DND-41 (cell line): ENCODE results near the gene RALGPS1.

Experiments
- ATAC-seq: fragments of 200-7000 bp; cut with Tn5 transposase; 3 replicates; pipeline ENCODE4 v1.9.1; 2021; ENCODE audit warnings: low read depth; ENCODE audit not compliant: insufficient read depth
- DNase-seq: peaks from one replicate; pipeline ENCODE4 v3.0.0-alpha.2; 2020
- H2AFZ ChIP-seq: 2 replicates; pipeline ENCODE4 v1.6.0; 2012; ENCODE audit warnings: low read depth, low read length
- H3K27ac ChIP-seq: 2 replicates; pipeline ENCODE4 v1.5.1; 2012; ENCODE audit warnings: low read length, inconsistent platforms
- H3K27me3 ChIP-seq: fragments of 200-600 bp; sonication (generic); 2 replicates; pipeline ENCODE4 v1.6.0; 2012; ENCODE audit warnings: low read length, mild to moderate bottlenecking, inconsistent platforms; ENCODE audit not compliant: insufficient read depth, poor library complexity
- H3K36me3 ChIP-seq: 2 replicates; pipeline ENCODE4 v1.5.1; 2012; ENCODE audit warnings: low read length, inconsistent platforms; ENCODE audit not compliant: insufficient read depth
- H3K4me1 ChIP-seq: 2 replicates; pipeline ENCODE4 v1.5.1; 2012; ENCODE audit warnings: mild to moderate bottlenecking, low read length; ENCODE audit not compliant: insufficient read depth
- H3K4me2 ChIP-seq: 2 replicates; pipeline ENCODE4 v1.6.0; 2012; ENCODE audit warnings: mild to moderate bottlenecking, moderate library complexity, low read length, inconsistent platforms; ENCODE audit not compliant: insufficient read depth
- H3K4me3 ChIP-seq, 2 experiments: fragments of 200-600 bp in 1 of 2; shearing (Covaris generic) in 1 of 2; 2 replicates each; pipeline ENCODE4 v1.5.1; 2012 to 2016; ENCODE audit warnings: inconsistent platforms in 2 of 2, low read length in 2 of 2, mild to moderate bottlenecking in 2 of 2, low read depth in 1 of 2, moderate library complexity in 1 of 2
- H3K79me2 ChIP-seq: 2 replicates; pipeline ENCODE4 v1.6.0; 2012; ENCODE audit warnings: low read length, inconsistent platforms; ENCODE audit not compliant: insufficient read depth
- H3K9ac ChIP-seq: 2 replicates; pipeline ENCODE4 v1.6.0; 2012; ENCODE audit warnings: low read depth, mild to moderate bottlenecking, inconsistent platforms, low read length, moderate library complexity
- H3K9me3 ChIP-seq: 2 replicates; pipeline ENCODE4 v1.5.1; 2012; ENCODE audit warnings: low read length, moderate library complexity, mild to moderate bottlenecking, inconsistent platforms; ENCODE audit not compliant: insufficient read depth, severe bottlenecking
- H4K20me1 ChIP-seq: 2 replicates; pipeline ENCODE4 v1.6.0; 2012; ENCODE audit warnings: low read length; ENCODE audit not compliant: insufficient read depth
- EZH2 ChIP-seq: IDR thresholded peaks from 3 replicates; pipeline ENCODE4 v1.6.1; 2012; ENCODE audit warnings: borderline replicate concordance, low read depth, mild to moderate bottlenecking, moderate library complexity, low read length, inconsistent platforms; ENCODE audit not compliant: severe bottlenecking
- TF ChIP-seq, protein P1 (sequence below): IDR thresholded peaks from 2 replicates; pipeline ENCODE4 v1.5.1; 2012; ENCODE audit warnings: borderline replicate concordance, low read length, moderate library complexity, mild to moderate bottlenecking; ENCODE audit not compliant: poor library complexity, severe bottlenecking; ENCODE audit errors: extremely low read depth

The RALGPS1 gene

DNA sequence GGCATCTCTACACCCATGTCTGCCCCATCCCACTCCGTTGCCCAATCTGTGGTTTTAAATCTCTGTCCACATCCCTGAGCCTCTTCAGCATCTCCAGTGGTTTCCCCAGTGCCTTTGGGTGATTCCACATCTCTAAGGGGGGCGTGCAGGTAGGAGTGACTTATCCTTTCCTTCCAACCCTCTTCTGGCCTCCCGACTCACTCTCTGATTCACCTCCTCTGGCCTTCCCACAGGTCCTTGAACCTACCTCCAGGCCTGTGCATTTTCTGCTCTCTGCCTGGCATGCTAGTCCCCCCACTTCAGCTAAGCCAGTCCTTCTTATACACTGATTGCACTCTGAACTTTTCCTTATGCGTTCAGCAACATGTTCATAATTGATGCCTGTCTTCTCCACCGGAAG, 99.0 kb downstream of the RALGPS1 start:
- Histone ChIP-seq H3K79me2 (no peaks in the 10 kb centered on the region), H3K4me1 (no peaks in the 10 kb centered on the region), H3K9ac (no peak overlapping the region), H3K9me3 (no peaks in the 10 kb centered on the region), H2AFZ (no peak overlapping the region), H3K4me2 (no peak overlapping the region), H3K27ac (no peak overlapping the region), H3K4me3 (no peak overlapping the region), H3K36me3 (no peaks in the 10 kb centered on the region), H4K20me1 (peaks cover 20% of the 10 kb centered on the region; the same call in 1 of the 2 replicates), H3K27me3 (peaks cover 56% of the 10 kb centered on the region)
- TF ChIP-seq, protein P1, sequence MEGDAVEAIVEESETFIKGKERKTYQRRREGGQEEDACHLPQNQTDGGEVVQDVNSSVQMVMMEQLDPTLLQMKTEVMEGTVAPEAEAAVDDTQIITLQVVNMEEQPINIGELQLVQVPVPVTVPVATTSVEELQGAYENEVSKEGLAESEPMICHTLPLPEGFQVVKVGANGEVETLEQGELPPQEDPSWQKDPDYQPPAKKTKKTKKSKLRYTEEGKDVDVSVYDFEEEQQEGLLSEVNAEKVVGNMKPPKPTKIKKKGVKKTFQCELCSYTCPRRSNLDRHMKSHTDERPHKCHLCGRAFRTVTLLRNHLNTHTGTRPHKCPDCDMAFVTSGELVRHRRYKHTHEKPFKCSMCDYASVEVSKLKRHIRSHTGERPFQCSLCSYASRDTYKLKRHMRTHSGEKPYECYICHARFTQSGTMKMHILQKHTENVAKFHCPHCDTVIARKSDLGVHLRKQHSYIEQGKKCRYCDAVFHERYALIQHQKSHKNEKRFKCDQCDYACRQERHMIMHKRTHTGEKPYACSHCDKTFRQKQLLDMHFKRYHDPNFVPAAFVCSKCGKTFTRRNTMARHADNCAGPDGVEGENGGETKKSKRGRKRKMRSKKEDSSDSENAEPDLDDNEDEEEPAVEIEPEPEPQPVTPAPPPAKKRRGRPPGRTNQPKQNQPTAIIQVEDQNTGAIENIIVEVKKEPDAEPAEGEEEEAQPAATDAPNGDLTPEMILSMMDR, result no peak
- no peak for TF ChIP-seq EZH2
- DNase-seq, result no peak
- no peak for ATAC-seq

- Histone ChIP-seq H3K79me2 (no peaks in the 10 kb centered on the region), H3K4me1 (no peaks in the 10 kb centered on the region), H3K27me3 (peaks cover 52% of the 10 kb centered on the region), H3K9me3 (no peaks in the 10 kb centered on the region), H3K9ac (no peak overlapping the region), H3K36me3 (no peaks in the 10 kb centered on the region), H3K4me3 (no peak overlapping the region), H4K20me1 (peaks cover 20% of the 10 kb centered on the region; the same call in 1 of the 2 replicates), H3K4me2 (no peak overlapping the region), H2AFZ (no peak overlapping the region), H3K27ac (no peak overlapping the region)
- ATAC-seq (no peak), DNase-seq (no peak)
- TF ChIP-seq, protein P1, result no peak
- TF ChIP-seq EZH2, result no peak
Measured at GRCh38 chr9:127014216-127014909, 99.8 kb downstream of the RALGPS1 start.

DNA sequence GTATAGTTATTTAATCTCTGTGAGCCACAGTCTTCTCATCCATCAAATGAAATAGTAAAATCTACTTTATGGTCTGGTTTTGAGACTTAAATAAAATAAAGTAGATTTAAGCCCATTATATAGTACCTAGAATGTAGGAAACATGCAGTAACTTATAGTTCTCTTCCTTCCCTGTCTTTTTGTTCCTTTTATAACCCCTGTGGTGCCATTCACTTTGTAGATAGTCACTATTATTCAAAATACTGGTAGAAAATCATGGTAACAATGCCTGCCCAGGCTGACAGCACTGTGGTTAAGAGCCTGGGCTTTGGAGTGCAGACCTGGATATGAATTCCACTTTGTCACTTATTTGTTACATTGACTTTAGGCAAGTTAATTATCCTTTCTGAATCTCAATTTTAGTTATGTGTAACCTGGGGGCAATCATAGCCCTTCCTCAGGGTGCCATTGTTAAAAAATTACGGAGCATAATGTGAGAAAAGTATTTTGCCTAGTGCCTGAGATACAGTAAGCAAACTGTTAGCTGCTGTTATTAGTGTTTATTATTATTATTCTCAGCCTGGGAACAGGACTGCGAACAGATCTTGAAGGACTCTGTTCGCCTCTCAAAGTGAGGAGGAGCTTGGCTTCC, 100.4 kb downstream of the RALGPS1 start:
- TF ChIP-seq, protein P1, result no peak
- no peak for TF ChIP-seq EZH2
- H3K4me1 ChIP-seq, result no peaks in the 10 kb centered on the region
- no peak for DNase-seq
- H3K27me3 ChIP-seq, result peaks cover 52% of the 10 kb centered on the region
- no peak overlapping the region for H2AFZ ChIP-seq
- no peak overlapping the region for H3K9ac ChIP-seq
- no peaks in the 10 kb centered on the region for H3K36me3 ChIP-seq
- H3K27ac ChIP-seq, result no peak overlapping the region
- no peaks in the 10 kb centered on the region for H3K9me3 ChIP-seq
- no peak overlapping the region for H3K4me2 ChIP-seq
- no peaks in the 10 kb centered on the region for H3K79me2 ChIP-seq
- ATAC-seq, result no peak
- H3K4me3 ChIP-seq, result no peak overlapping the region
- H4K20me1 ChIP-seq, result peaks cover 20% of the 10 kb centered on the region; the same call in 1 of the 2 replicates
